KMS-11 (cell line): ENCODE data around the gene CEP131.

Experiments used
- H2AFZ ChIP-seq: fragments of 200-600 bp; sonication (generic); 2 replicates; pipeline ENCODE4 v1.6.1; 2016; ENCODE audit warnings: antibody characterized with exemption, mixed run types, low read depth
- H3K27ac ChIP-seq: fragments of 200-600 bp; sonication (generic); 2 replicates; pipeline ENCODE4 v1.6.1; 2016; ENCODE audit warnings: mild to moderate bottlenecking, mixed run types
- H3K27me3 ChIP-seq: fragments of 200-600 bp; sonication (generic); 2 replicates; pipeline ENCODE4 v1.6.1; 2017; ENCODE audit warnings: mild to moderate bottlenecking, low read depth, mixed run types, moderate library complexity; ENCODE audit not compliant: insufficient read depth
- H3K36me3 ChIP-seq: fragments of 200-600 bp; sonication (generic); 2 replicates; pipeline ENCODE4 v1.6.1; 2017; ENCODE audit warnings: mild to moderate bottlenecking, mixed run types; ENCODE audit not compliant: insufficient read depth
- H3K4me1 ChIP-seq: fragments of 200-600 bp; sonication (generic); 2 replicates; pipeline ENCODE4 v1.6.1; 2016; ENCODE audit warnings: mild to moderate bottlenecking, low read depth, mixed run types; ENCODE audit not compliant: poor library complexity, severe bottlenecking
- H3K4me2 ChIP-seq: fragments of 200-600 bp; sonication (generic); 2 replicates; pipeline ENCODE4 v1.7.0; 2016; ENCODE audit warnings: mild to moderate bottlenecking, mixed run types
- H3K4me3 ChIP-seq: fragments of 200-600 bp; sonication (generic); IDR thresholded peaks from 2 replicates; pipeline ENCODE4 v1.6.1; 2017; ENCODE audit warnings: low read depth, low read length, mixed read lengths; ENCODE audit not compliant: insufficient read depth
- H3K79me2 ChIP-seq: fragments of 200-600 bp; sonication (generic); 2 replicates; pipeline ENCODE4 v1.6.1; 2016; ENCODE audit warnings: low read depth, mixed run types; ENCODE audit not compliant: insufficient read depth
- H3K9ac ChIP-seq: fragments of 200-600 bp; sonication (generic); 2 replicates; pipeline ENCODE4 v1.6.1; 2016; ENCODE audit warnings: mild to moderate bottlenecking, mixed run types
- H4K20me1 ChIP-seq: fragments of 200-600 bp; sonication (generic); 2 replicates; pipeline ENCODE4 v1.6.1; 2016; ENCODE audit warnings: mild to moderate bottlenecking, mixed run types; ENCODE audit not compliant: insufficient read depth
- TF ChIP-seq, protein P1 (sequence below): fragments of 200-600 bp; sonication (generic); conservative IDR thresholded peaks from 2 replicates; pipeline ENCODE4 v1.6.1; 2017; ENCODE audit warnings: low read depth, mild to moderate bottlenecking, antibody characterized with exemption, low read length, moderate library complexity, mixed read lengths

CEP131 gene

DNA sequence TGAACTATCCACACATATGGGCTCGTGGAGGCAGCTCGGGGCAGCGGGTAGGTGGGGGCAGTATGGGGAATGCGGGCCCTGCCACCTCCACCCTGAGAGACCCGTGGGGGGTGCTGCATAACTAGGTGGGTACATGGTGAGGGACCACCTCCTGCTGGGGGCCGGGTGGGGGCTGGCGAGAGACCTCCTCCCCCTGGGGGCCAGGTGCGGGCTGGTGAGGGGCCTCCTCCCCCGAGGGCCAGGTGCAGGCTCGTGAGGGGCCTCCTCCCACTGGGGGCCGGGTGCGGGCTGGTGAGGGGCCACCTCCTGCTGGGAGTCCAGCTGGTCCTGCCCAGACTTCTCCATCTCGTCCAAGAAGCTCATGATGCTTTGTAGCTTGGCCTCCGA lies 25.4 kb downstream of the CEP131 start:
- H3K27me3 ChIP-seq = no peaks in the 10 kb centered on the region

DNA sequence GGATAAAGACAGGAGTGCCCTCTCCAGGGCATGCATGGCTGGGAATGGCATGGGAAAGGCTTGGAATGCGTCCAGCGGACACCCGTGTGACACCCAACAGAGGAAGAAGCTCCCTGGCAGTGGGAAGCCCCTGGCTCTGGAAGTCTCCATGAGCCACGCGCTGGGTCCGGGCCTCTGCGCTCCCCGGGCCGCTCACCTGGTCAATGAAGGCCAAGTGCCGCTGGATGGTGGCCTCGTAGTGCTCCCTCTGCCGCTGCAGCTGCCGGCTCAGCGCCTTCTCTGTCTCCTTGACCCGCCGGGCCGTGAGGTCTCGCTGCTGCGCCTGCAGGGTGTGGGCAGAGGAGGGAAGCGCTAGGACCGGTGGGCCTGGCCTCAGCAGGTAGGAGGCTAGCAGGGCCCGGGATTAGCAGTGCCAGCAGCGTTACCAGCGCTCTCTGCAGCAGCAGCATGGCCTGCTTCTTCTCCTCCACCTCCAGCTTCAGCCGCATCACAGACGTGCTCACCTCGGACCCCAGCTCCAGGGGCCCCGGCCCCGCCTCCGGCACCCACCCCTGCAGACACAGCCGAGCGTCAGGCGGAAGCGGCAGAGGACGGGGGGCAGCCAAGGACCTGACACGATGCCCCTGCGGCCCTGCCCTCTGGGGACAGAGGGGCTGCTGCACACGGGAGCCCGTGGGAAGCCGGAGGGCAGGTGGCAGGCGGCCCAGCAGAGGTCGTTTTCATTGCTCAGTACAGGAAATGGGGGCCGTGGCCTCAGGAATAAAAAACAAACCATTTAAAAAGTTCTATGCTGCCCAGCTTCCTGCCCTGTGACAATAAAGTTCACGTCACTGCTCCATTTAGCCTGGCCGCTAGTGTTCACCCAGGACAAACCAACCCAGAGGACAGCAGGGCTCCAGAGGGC lies 26.0 kb downstream of the CEP131 start:
- H3K27me3 ChIP-seq = no peaks in the 10 kb centered on the region
- no peak overlapping the region for H3K4me2 ChIP-seq
- H3K79me2 ChIP-seq = no peaks in the 10 kb centered on the region
- no peak overlapping the region for H2AFZ ChIP-seq
- H3K9ac ChIP-seq = no peak overlapping the region
- H3K36me3 ChIP-seq = no peaks in the 10 kb centered on the region
- no peaks in the 10 kb centered on the region for H3K4me1 ChIP-seq
- no peaks in the 10 kb centered on the region for H4K20me1 ChIP-seq
- H3K27ac ChIP-seq = no peak overlapping the region
- TF ChIP-seq, protein P1, sequence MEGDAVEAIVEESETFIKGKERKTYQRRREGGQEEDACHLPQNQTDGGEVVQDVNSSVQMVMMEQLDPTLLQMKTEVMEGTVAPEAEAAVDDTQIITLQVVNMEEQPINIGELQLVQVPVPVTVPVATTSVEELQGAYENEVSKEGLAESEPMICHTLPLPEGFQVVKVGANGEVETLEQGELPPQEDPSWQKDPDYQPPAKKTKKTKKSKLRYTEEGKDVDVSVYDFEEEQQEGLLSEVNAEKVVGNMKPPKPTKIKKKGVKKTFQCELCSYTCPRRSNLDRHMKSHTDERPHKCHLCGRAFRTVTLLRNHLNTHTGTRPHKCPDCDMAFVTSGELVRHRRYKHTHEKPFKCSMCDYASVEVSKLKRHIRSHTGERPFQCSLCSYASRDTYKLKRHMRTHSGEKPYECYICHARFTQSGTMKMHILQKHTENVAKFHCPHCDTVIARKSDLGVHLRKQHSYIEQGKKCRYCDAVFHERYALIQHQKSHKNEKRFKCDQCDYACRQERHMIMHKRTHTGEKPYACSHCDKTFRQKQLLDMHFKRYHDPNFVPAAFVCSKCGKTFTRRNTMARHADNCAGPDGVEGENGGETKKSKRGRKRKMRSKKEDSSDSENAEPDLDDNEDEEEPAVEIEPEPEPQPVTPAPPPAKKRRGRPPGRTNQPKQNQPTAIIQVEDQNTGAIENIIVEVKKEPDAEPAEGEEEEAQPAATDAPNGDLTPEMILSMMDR = no peak
- H3K4me3 ChIP-seq = no peak overlapping the region

More for the DNA sequence above, 25.4 kb downstream of the CEP131 start:
- Histone ChIP-seq H3K79me2 (no peaks in the 10 kb centered on the region), H3K9ac (no peak overlapping the region), H3K4me2 (no peak overlapping the region), H2AFZ (no peak overlapping the region), H3K4me3 (no peak overlapping the region), H4K20me1 (no peaks in the 10 kb centered on the region), H3K36me3 (no peaks in the 10 kb centered on the region), H3K4me1 (no peaks in the 10 kb centered on the region), H3K27ac (no peak overlapping the region)
- TF ChIP-seq, protein P1 = no peak

DNA sequence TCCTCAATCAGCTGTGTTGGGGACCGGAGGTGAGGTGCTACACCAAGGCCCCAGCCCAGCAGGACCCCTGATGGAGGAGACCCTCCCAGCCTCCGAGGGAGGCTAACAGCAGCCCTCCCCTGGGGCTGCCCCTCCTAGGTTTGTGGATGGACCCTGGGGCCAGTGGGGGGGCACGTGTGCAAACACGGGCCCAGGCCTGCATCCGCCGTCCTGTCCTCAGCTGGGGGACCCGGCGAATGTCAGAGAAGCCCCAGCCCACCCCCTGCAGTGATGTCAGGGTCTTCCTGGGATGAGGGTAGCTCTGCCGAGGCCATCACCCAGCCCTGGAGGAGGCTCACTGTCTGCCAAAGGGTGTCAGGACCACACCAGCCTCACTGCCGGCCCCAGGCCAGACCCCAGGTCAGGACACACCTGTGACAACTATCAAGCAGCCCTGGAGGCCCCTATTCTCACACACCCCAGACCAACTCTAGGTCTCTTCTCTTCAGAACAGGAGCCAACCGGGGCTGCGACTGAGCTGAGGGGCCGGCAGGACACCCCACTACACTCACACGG lies 26.7 kb downstream of the CEP131 start:
- no peaks in the 10 kb centered on the region for H4K20me1 ChIP-seq
- no peaks in the 10 kb centered on the region for H3K4me1 ChIP-seq
- H3K4me3 ChIP-seq = no peak overlapping the region
- no peaks in the 10 kb centered on the region for H3K79me2 ChIP-seq
- H2AFZ ChIP-seq = no peak overlapping the region
- H3K27me3 ChIP-seq = no peaks in the 10 kb centered on the region
- H3K36me3 ChIP-seq = no peaks in the 10 kb centered on the region
- no peak overlapping the region for H3K27ac ChIP-seq
- TF ChIP-seq, protein P1 = no peak
- no peak overlapping the region for H3K4me2 ChIP-seq
- H3K9ac ChIP-seq = no peak overlapping the region

DNA sequence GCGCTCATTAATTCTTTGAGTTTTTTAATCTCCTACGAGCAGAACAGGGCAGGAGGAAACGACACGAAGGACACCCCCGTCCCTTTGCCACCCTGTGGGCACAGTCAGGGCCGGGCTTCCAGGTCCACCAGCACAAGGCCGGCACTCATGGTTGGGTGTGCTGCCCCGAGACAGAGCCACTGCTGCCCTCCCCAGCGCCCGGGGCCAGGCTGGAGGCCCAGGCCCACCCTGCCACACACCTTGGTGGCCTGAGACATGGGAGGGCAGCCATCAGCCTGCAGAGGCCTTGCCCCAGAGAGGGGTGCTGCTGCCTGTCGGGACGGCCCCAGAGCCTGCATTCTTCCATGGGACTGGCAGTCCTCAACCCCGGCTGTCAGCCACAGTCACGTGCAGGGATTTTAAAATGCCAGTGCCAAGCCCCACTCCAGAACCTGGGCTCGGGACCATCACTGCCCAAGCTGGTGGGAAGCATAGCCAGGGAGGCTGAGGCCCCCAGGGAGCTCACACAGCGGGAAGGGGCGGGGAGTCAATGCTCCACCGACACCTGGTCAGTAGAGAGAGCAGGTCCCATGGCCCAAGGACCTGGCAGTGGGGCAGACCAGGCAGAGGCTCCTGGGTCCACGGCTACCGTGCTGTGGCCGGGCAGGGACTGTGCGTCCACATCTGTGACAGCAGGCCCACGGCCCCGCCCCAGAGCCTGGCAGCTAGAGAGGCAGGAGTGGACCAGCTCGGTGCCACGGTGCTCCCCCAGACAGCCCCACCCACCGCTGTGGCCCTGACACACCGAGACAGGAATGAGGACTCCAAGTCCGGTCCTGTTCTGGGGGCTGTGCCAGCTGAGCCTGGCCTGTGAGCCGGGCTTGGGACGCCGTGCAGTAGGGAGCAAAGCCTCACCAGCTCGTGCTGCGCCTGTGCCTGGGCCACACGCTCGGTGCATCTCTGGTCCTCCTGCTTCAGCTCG lies 27.5 kb downstream of the CEP131 start:
- H3K4me3 ChIP-seq = no peak overlapping the region
- no peaks in the 10 kb centered on the region for H3K36me3 ChIP-seq
- TF ChIP-seq, protein P1 = no peak
- no peaks in the 10 kb centered on the region for H3K4me1 ChIP-seq
- no peaks in the 10 kb centered on the region for H3K27me3 ChIP-seq
- no peaks in the 10 kb centered on the region for H4K20me1 ChIP-seq
- H3K9ac ChIP-seq = no peak overlapping the region
- no peak overlapping the region for H3K4me2 ChIP-seq
- no peak overlapping the region for H2AFZ ChIP-seq
- no peaks in the 10 kb centered on the region for H3K79me2 ChIP-seq
- H3K27ac ChIP-seq = no peak overlapping the region
